ENCODE measurements around the gene ERO1B. TPM values are rescaled to one million over a fixed set of nuclear protein-coding genes. Genes with fewer than 3 reads are reported as not detected.

Gene ERO1B
- total RNA-seq, 1 donor from 2014 or later: 11.9 TPM

GRCh38 chr1:236240675-236241074, 41.1 kb downstream of the ERO1B start:
- Histone ChIP-seq H3K27me3 (ENCODE audit: control insufficient read depth, insufficient read depth, low read length) (no peaks in the 10 kb centered on the region), H3K36me3 (ENCODE audit: control insufficient read depth, insufficient read depth, low read length) (no peaks in the 10 kb centered on the region), H3K4me3 (ENCODE audit: low read depth, low read length) (no peak overlapping the region)
- DNase-seq (ENCODE audit: low read depth): no peak
- no peak for TF ChIP-seq CTCF (IDR thresholded peaks at IDR 0.05; ENCODE audit: insufficient read depth, low read length, poor library complexity, severe bottlenecking)

GRCh38 chr1:236239092-236239585, 42.6 kb downstream of the ERO1B start:
- DNase-seq (ENCODE audit: low read depth): no peak
- no peak for TF ChIP-seq CTCF (IDR thresholded peaks at IDR 0.05; ENCODE audit: insufficient read depth, low read length, poor library complexity, severe bottlenecking)
- Histone ChIP-seq H3K4me3 (ENCODE audit: low read depth, low read length) (no peak overlapping the region), H3K27me3 (ENCODE audit: control insufficient read depth, insufficient read depth, low read length) (no peaks in the 10 kb centered on the region), H3K36me3 (ENCODE audit: control insufficient read depth, insufficient read depth, low read length) (no peaks in the 10 kb centered on the region)

GRCh38 chr1:236235116-236235515, 46.6 kb downstream of the ERO1B start:
- Histone ChIP-seq H3K4me3 (ENCODE audit: low read depth, low read length) (no peak overlapping the region), H3K36me3 (ENCODE audit: control insufficient read depth, insufficient read depth, low read length) (no peaks in the 10 kb centered on the region), H3K27me3 (ENCODE audit: control insufficient read depth, insufficient read depth, low read length) (no peaks in the 10 kb centered on the region)
- DNase-seq (ENCODE audit: low read depth): no peak
- no peak for TF ChIP-seq CTCF (IDR thresholded peaks at IDR 0.05; ENCODE audit: insufficient read depth, low read length, poor library complexity, severe bottlenecking)

GRCh38 chr1:236228411-236228810, 53.3 kb downstream of the ERO1B start:
- H3K4me3 ChIP-seq (ENCODE audit: low read depth, low read length): no peak overlapping the region
- DNase-seq (ENCODE audit: low read depth): no peak
- TF ChIP-seq CTCF (IDR thresholded peaks at IDR 0.05; ENCODE audit: insufficient read depth, low read length, poor library complexity, severe bottlenecking): no peak
- no peaks in the 10 kb centered on the region for H3K36me3 ChIP-seq (ENCODE audit: control insufficient read depth, insufficient read depth, low read length)
- H3K27me3 ChIP-seq (ENCODE audit: control insufficient read depth, insufficient read depth, low read length): no peaks in the 10 kb centered on the region

- DNase-seq (ENCODE audit: low read depth): no peak
- no peaks in the 10 kb centered on the region for H3K27me3 ChIP-seq (ENCODE audit: control insufficient read depth, insufficient read depth, low read length)
- H3K36me3 ChIP-seq (ENCODE audit: control insufficient read depth, insufficient read depth, low read length): no peaks in the 10 kb centered on the region
- no peak overlapping the region for H3K4me3 ChIP-seq (ENCODE audit: low read depth, low read length)
- no peak for TF ChIP-seq CTCF (IDR thresholded peaks at IDR 0.05; ENCODE audit: insufficient read depth, low read length, poor library complexity, severe bottlenecking)
Observed at GRCh38 chr1:236222632-236223031, 59.1 kb downstream of the ERO1B start.

- H3K36me3 ChIP-seq (ENCODE audit: control insufficient read depth, insufficient read depth, low read length): no peaks in the 10 kb centered on the region
- no peak overlapping the region for H3K4me3 ChIP-seq (ENCODE audit: low read depth, low read length)
- no peaks in the 10 kb centered on the region for H3K27me3 ChIP-seq (ENCODE audit: control insufficient read depth, insufficient read depth, low read length)
- DNase-seq (ENCODE audit: low read depth): no peak
- TF ChIP-seq CTCF (IDR thresholded peaks at IDR 0.05; ENCODE audit: insufficient read depth, low read length, poor library complexity, severe bottlenecking): no peak
Observed at GRCh38 chr1:236220473-236220872, 61.3 kb downstream of the ERO1B start.
